ENCODE measurements around the gene MBD2. TPM values are rescaled to one million over a fixed set of nuclear protein-coding genes. Genes with fewer than 3 reads are reported as not detected.
"Not testable (repeated sequence)": the region's sequence is repeated elsewhere in the genome, so short reads cannot be mapped to it uniquely, and the experiment has no call there.

MBD2 gene, protein sequence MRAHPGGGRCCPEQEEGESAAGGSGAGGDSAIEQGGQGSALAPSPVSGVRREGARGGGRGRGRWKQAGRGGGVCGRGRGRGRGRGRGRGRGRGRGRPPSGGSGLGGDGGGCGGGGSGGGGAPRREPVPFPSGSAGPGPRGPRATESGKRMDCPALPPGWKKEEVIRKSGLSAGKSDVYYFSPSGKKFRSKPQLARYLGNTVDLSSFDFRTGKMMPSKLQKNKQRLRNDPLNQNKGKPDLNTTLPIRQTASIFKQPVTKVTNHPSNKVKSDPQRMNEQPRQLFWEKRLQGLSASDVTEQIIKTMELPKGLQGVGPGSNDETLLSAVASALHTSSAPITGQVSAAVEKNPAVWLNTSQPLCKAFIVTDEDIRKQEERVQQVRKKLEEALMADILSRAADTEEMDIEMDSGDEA
- total RNA-seq, result 33.4 TPM
- long read RNA-seq, full-length matches to known transcripts, result 78 of 85 reads
- long read RNA-seq, partial matches to known transcripts, result 0 of 85 reads
- long read RNA-seq, other reads (novel, unspliced or antisense), result 7 of 85 reads

GRCh38 chr18:54224379-54225014 lies at the start of gene MBD2:
Gene MBD2 (minus strand): TSS chr18:54224669. CDS start chr18:54224559, 110 bp downstream.
- DNase-seq (ENCODE audit: low spot score), result peak; percentile 96
- intact Hi-C loops (cut with DNase I), result loop anchor here (1.0 to 5.0 kb wide), 2 partner anchors 46 to 133 kb away; partner anchors contain the start of genes C18orf54 and STARD6

- intact Hi-C loops (cut with DNase I), result loop anchor here (1.0 to 2.0 kb wide), 2 partner anchors 46 to 87 kb away; partner anchors contain the start of genes C18orf54, MBD2 and STARD6
- peak; percentile 79 for DNase-seq (ENCODE audit: low spot score)
Observed at GRCh38 chr18:54269893-54270844, 45.7 kb upstream of the MBD2 start.

DNA sequence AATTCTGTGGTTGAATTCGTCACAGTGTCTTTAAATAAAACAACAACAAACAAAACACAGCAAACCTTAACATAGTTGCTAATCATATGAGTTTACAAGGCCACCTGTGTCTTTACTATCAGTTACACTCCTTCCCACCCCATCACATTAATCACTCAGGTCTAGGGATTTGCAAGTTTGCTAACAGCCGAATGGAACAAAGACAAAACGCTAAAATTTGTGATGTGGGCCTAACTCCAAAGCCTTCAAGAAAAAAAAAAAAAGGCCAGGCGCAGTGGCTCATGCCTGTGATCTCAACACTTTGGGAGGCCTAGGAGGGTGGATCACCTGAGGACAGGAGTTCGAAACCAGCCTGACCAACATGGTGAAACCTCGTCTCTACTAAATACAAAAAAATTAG lies 44.3 kb upstream of the MBD2 start:
- intact Hi-C loops (cut with DNase I), result loop anchor here (2.0 kb wide), 1 partner anchor 88 kb away; the partner anchor contains the start of genes C18orf54 and STARD6
- DNase-seq (ENCODE audit: low spot score), result no peak

DNA sequence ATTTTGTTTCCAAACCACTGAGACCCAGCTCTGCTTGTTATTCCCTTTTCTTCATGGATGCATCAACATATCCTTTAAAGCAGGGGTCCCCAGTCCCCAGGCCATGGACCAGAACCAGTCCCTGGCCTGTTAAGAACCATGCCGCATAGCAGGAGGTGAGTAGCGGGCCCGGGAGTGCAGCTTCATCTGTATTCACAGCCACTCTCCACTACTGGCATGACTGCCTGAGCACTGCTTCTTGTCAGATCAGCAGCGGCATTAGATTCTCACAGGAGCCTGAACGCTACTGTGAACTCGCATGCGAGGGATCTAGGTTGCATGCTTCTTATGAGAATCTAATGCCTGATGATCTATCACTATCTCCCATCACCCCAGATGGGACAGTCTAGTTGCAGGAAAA lies 43.2 kb upstream of the MBD2 start:
- intact Hi-C loops (cut with DNase I), result loop anchor here (2.0 kb wide), 1 partner anchor 89 kb away; the partner anchor contains the start of genes C18orf54 and STARD6
- DNase-seq (ENCODE audit: low spot score), result no peak

- no peak for DNase-seq (ENCODE audit: low spot score)
- intact Hi-C loops (cut with DNase I), result no loop called here
Observed at GRCh38 chr18:54263904-54264336, 39.5 kb upstream of the MBD2 start.

DNA sequence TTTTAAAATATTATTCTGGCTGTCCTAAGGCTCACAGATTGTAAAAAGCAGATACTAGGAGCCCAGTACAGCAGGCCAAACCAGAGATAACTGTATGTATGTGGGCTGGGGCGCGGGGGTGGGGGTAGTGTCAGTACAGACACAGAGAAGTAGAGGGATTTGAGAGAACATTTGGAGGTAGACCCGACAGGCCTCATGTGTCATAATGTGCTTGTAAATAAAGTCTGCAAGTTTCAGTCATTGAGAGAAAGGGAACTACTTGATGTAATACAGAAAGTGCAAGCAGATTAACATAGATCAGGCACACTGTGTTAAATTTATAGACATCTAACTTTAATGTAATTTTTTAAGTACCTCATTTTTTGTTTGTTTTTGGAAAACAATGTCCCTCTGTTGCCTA lies 37.4 kb upstream of the MBD2 start:
- DNase-seq (ENCODE audit: low spot score), result no peak
- intact Hi-C loops (cut with DNase I), result no loop called here

DNA sequence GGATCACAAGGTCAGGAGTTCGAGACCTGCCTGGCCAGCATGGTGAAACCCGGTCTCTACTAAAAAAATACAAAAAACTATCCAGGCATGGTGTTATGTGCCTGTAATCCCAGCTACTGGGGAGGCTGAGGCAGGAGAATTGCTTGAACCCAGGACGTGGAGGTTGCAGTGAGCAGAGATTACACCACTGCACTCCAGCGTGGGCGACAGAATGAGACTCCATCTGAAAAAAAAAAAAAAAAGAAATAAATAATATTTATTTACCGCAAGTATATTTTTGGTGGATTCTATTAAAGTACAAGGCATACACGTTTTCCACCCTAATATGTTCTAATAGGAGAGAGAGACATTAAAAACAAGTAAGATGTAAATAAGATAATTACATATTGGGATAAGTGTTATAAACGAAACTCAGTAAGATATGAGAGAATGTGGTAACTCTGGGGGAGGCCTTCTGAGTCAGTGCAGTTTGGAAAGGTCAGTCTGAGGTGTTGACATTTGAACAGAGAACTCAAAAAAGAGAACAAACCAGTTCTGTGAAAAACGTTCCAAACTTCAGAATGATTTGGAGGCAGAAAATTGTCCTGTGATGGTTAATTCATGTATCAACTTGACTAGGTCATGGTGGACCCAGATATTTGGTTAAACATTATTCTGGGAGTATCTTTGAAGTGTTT lies 36.1 kb upstream of the MBD2 start:
- no peak for DNase-seq (ENCODE audit: low spot score)
- intact Hi-C loops (cut with DNase I), result no loop called here

DNA sequence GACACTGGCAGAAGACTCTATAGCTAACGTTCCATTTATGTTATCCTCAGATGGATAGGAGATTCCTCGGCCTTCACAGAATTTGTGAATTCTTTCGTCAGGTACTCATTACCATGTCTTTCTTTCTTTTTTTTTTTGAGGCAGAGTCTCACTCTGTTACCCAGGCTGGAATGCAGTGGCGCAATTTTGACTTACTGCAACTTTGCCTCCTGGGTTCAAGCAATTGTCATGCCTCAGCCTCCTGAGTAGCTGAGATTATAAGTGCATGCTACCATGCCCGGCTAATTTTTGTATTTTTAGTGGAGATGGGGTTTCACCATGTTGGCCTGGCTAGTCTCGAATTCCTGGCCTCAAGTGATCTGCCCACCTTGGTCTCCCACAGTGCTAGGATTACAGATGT lies 33.3 kb upstream of the MBD2 start:
- intact Hi-C loops (cut with DNase I); DNase-seq (ENCODE audit: low spot score): not testable (repeated sequence)

GRCh38 chr18:54257015-54257414 lies 32.5 kb upstream of the MBD2 start:
- no peak for DNase-seq (ENCODE audit: low spot score)
- intact Hi-C loops (cut with DNase I), result no loop called here

- no peak for DNase-seq (ENCODE audit: low spot score)
- intact Hi-C loops (cut with DNase I), result no loop called here
Observed at GRCh38 chr18:54255141-54255540, 30.7 kb upstream of the MBD2 start.

- DNase-seq (ENCODE audit: low spot score), result no peak
- intact Hi-C loops (cut with DNase I), result no loop called here
Observed at GRCh38 chr18:54254265-54254758, 29.8 kb upstream of the MBD2 start.

DNA sequence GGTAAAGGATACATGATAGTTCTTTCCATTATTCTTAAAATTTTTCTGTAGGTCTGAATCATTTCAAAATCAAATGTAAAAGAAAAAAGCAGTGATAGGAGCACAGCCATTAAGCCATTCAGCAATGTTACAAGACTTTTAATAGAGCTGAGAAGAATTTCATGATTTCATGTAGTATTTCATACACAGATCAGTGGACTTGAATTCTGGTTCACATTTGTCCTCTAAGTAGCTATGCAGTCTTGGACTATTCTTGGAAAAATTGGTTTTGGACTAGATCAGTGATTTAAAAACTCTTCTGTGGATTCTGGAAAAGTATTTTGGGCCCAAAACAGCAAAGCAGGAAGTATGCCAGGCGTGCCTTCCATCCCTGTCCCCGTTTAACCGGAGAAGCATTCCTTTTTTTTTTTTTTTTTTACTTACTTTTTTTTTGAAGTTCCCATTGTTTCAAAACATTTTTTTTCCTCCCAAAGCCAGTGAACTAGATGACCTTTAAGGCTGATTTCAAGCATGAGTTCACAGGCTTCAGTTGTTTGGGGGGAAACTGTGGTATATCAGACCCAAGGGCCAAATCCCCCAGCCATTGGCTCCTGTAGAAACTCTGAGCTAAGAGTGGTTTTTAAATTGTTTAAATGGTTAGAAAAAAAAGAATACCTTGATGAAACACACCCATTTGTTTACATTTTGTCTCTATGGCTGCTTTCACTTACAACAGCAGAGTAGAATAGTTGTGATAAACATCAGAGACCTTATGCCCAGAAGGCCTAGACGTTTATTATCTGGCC lies 27.3 kb upstream of the MBD2 start:
- DNase-seq (ENCODE audit: low spot score), result no peak
- intact Hi-C loops (cut with DNase I), result no loop called here

GRCh38 chr18:54250846-54251261 lies 26.4 kb upstream of the MBD2 start:
- intact Hi-C loops (cut with DNase I), result no loop called here

DNA sequence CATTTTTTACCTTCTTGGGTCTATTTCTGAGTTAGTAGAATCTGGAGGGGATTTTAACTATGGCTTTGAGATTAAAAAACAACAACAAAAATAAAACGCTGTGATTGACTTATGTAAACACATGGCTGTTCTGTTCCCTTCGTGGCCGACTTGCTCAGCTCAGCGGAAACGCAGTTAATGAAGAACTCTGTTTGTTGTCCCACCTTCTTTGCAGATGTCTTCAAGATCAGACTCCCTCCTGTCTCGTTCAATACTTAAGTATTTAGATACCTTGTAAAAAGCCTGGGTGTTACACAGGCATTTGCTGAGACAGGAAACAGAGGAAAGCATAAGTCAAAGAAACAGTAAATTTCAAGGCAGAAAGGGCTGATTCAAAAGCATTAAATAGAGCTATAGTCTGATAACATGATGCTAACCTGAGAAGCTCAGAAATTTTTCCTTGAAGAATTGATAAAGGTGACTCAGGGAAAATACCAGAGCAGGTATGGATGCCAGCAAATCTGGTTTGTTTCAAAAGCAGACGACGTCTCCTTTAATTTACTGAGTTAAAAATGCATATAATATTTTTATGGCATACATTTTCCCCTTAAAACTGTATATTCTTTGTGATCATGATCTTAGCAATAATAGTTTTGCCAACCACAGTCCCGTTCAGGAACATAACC lies 23.2 kb upstream of the MBD2 start:
- intact Hi-C loops (cut with DNase I), result no loop called here
- no peak for DNase-seq (ENCODE audit: low spot score)

More at GRCh38 chr18:54250846-54251261, 26.4 kb upstream of the MBD2 start:
- no peak for DNase-seq (ENCODE audit: low spot score)

DNA sequence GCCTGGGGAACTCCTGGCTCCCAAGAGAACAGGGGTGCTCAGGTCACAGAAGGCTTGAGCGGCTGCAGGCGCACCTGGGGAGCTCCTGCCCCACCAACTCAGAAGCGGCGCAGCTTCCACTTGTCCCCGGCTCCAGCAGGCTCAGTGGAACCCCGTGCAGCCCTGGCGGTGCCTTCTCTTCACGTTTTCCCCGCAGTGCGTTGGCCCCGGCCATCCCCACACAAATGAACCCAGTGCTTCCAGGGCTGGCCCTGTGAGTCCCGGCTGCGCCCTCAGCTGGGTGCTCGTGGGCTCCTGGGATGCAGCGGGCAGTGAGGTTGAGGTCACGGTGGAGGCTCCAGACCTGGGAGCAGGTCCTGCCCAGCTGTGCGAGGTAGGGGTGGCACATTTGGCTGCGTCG lies 17.9 kb upstream of the MBD2 start:
- no peak for DNase-seq (ENCODE audit: low spot score)
- intact Hi-C loops (cut with DNase I), result no loop called here

GRCh38 chr18:54241483-54241882 lies 17.0 kb upstream of the MBD2 start:
- intact Hi-C loops (cut with DNase I), result no loop called here
- no peak for DNase-seq (ENCODE audit: low spot score)

- DNase-seq (ENCODE audit: low spot score), result no peak
- intact Hi-C loops (cut with DNase I), result no loop called here
Observed at GRCh38 chr18:54240629-54241107, 16.2 kb upstream of the MBD2 start.

Data from cardiac septum (tissue), 1 donor.